HCT116 (cell line): ENCODE results near the gene DAPK3. TPM values are rescaled to one million over a fixed set of nuclear protein-coding genes. Genes with fewer than 3 reads are reported as not detected.

ENCODE experiments used
- ATAC-seq: fragments of 200-7000 bp; cut with Tn5 transposase; 2 replicates; pipeline ENCODE4 v1.9.1; 2020; ENCODE audit warnings: mild to moderate bottlenecking, moderate library complexity
- BruUV-seq: library from RNA; stranded (reverse); fragments of 400-500 nt; replicated peaks from 2 replicates; lab custom pipeline; 2021; lab: Mats Ljungman, UMichigan
- CTCF ChIA-PET: fragments of 300-600 bp; sonication (Branson Sonifier 250); formaldehyde crosslinking; loops from one replicate; lab custom pipeline; 2021; ENCODE audit warnings: antibody characterized with exemption; lab: Charles Lee
- POLR2A ChIA-PET: fragments of 300-600, 350-600 bp; sonication (Branson Sonifier 250); formaldehyde crosslinking; loops from one replicate; lab custom pipeline; 2021; ENCODE audit warnings: antibody characterized with exemption; lab: Charles Lee
- RAD21 ChIA-PET, 2 experiments: fragments of 300-600 bp; sonication (Branson Sonifier 250); formaldehyde crosslinking; loops; one replicate each; lab custom pipeline; 2023; ENCODE audit warnings: low total read pairs in 2 of 2; ENCODE audit not compliant: uncharacterized antibody in 2 of 2, unreplicated experiment in 2 of 2, low non-redundant PET in 1 of 2; lab: Charles Lee
- DNase-seq: peaks from one replicate; pipeline ENCODE4 v3.0.0-alpha.2; 2010; ENCODE audit warnings: low read depth, low spot score
- H2AFZ ChIP-seq: fragments of 200-600 bp; shearing (Covaris generic), sonication (generic); 2 replicates; pipeline ENCODE4 v1.6.1; 2017; ENCODE audit warnings: low read depth, mixed run types, mixed read lengths, antibody characterized with exemption, low read length; ENCODE audit not compliant: poor library complexity, severe bottlenecking
- H3K27ac ChIP-seq: 2 replicates; pipeline ENCODE4 v1.5.1; 2012; ENCODE audit warnings: low read depth, low read length
- H3K27me3 ChIP-seq: fragments of 200-600 bp; sonication (generic); 2 replicates; pipeline ENCODE4 v1.6.1; 2016; ENCODE audit warnings: mixed run types, low read length, mixed read lengths; ENCODE audit not compliant: insufficient read depth
- H3K36me3 ChIP-seq, 2 experiments: fragments of 200-500 bp in 1 of 2; fragments of 200-600 bp in 1 of 2; sonication (Bioruptor generic) in 1 of 2; sonication (generic) in 1 of 2; 2 replicates each; pipeline versions ENCODE4 v1.5.1 to v1.6.1; 2014 to 2016; ENCODE audit warnings: low read length in 2 of 2, inconsistent platforms in 1 of 2, mixed read lengths in 1 of 2, mixed run types in 1 of 2; ENCODE audit not compliant: insufficient read depth in 2 of 2, control insufficient read depth in 1 of 2
- H3K4me1 ChIP-seq, 2 experiments: fragments of 200-600 bp in 1 of 2; sonication (generic) in 1 of 2; 2 replicates each; pipeline versions ENCODE4 v1.5.1 to v1.6.1; 2012 to 2017; ENCODE audit warnings: low read length in 2 of 2, inconsistent platforms in 1 of 2, mild to moderate bottlenecking in 1 of 2, mixed read lengths in 1 of 2, mixed run types in 1 of 2, moderate library complexity in 1 of 2; ENCODE audit not compliant: insufficient read depth in 2 of 2, control insufficient read depth in 1 of 2
- H3K4me2 ChIP-seq: fragments of 200-600 bp; sonication (generic); 2 replicates; pipeline ENCODE4 v1.6.1; 2017; ENCODE audit warnings: mixed run types, low read length, mixed read lengths
- H3K4me3 ChIP-seq, 2 experiments: fragments of 200-600 bp in 1 of 2; sonication (generic) in 1 of 2; replicated peaks in 1 of 2; 2 replicates each; pipeline ENCODE4 v1.5.1; 2011 to 2016; ENCODE audit warnings: low read length in 2 of 2, control low read depth in 1 of 2, low read depth in 1 of 2, mild to moderate bottlenecking in 1 of 2, mixed read lengths in 1 of 2, mixed run types in 1 of 2
- H3K79me2 ChIP-seq: fragments of 200-600 bp; sonication (generic); 2 replicates; pipeline ENCODE4 v1.6.1; 2017; ENCODE audit warnings: mild to moderate bottlenecking, mixed run types, low read length, moderate library complexity, mixed read lengths; ENCODE audit not compliant: insufficient read depth
- H3K9ac ChIP-seq: fragments of 200-600 bp; sonication (generic); 2 replicates; pipeline ENCODE4 v1.6.1; 2016; ENCODE audit warnings: low read length, mixed read lengths
- H3K9me2 ChIP-seq: fragments of 200-600 bp; sonication (generic), shearing (Covaris generic); 2 replicates; pipeline ENCODE4 v1.6.1; 2017; ENCODE audit warnings: mixed run types, mild to moderate bottlenecking, moderate library complexity; ENCODE audit not compliant: insufficient read depth
- H3K9me3 ChIP-seq, 2 experiments: fragments of 200-500 bp in 1 of 2; fragments of 200-600 bp in 1 of 2; sonication (Bioruptor generic) in 1 of 2; sonication (generic) in 1 of 2; 2 replicates each; pipeline ENCODE4 v1.6.1; 2014 to 2017; ENCODE audit warnings: low read length in 2 of 2, mixed read lengths in 2 of 2, inconsistent platforms in 1 of 2, low read depth in 1 of 2, mild to moderate bottlenecking in 1 of 2, mixed run types in 1 of 2, moderate library complexity in 1 of 2; ENCODE audit not compliant: control insufficient read depth in 1 of 2, insufficient read depth in 1 of 2
- H4K20me1 ChIP-seq: fragments of 200-600 bp; sonication (generic), shearing (Covaris generic); 2 replicates; pipeline ENCODE4 v1.6.1; 2017; ENCODE audit warnings: mixed run types, mild to moderate bottlenecking, moderate library complexity; ENCODE audit not compliant: insufficient read depth
- CBX3 ChIP-seq: IDR thresholded peaks from 2 replicates; pipeline ENCODE4 v1.6.1; 2012; ENCODE audit warnings: low read depth
- SIN3A ChIP-seq: IDR thresholded peaks from 2 replicates; pipeline ENCODE4 v1.6.1; 2012; ENCODE audit warnings: low read depth
- SP1 ChIP-seq: IDR thresholded peaks from 2 replicates; pipeline ENCODE4 v1.6.1; 2012; ENCODE audit warnings: low read depth
- ZFX ChIP-seq: fragments of 450-650 bp; IDR thresholded peaks from 2 replicates; pipeline ENCODE4 v1.6.1; 2017
- intact Hi-C: fragments of 100-400 bp; cut with micrococcal nuclease; formaldehyde crosslinking; loops from 2 replicates; pipeline ENCODE4 v1.10.0; 2022
- total RNA-seq: library from RNA; stranded (reverse); gene quantifications from one replicate; pipeline ENCODE4 v1.2.1, GENCODE V29; 2021; ENCODE audit not compliant: unreplicated experiment

DAPK3 gene
- total RNA-seq, 1 experiment from 2014 or later = 54.8 TPM

GRCh38 chr19:3963458-3964255, 7.2 kb downstream of the DAPK3 start:
- no peak for ATAC-seq

GRCh38 chr19:3961007-3961406, 9.9 kb downstream of the DAPK3 start:
- no peak overlapping the region for H3K27ac ChIP-seq
- H2AFZ ChIP-seq = no peak overlapping the region
- ChIA-PET POLR2A (no interaction called here), CTCF (no interaction called here), RAD21 (no interaction called here)
- H3K9me3 ChIP-seq = no peaks in the 10 kb centered on the region
- no peak for DNase-seq
- H3K4me2 ChIP-seq = no peak overlapping the region
- intact Hi-C loops = no loop called here
- peaks cover 0 to 11% of the 10 kb centered on the region in 2 experiments; a peak in 1 of 4 replicates for H3K4me1 ChIP-seq
- no peak overlapping the region for H3K4me3 ChIP-seq
- no TSS peak for BruUV-seq
- no peak for TF ChIP-seq SIN3A
- no peak for TF ChIP-seq ZFX
- TF ChIP-seq SP1 = no peak
- TF ChIP-seq, all 23 proteins: peak for 0
- H3K79me2 ChIP-seq = peaks cover 5% of the 10 kb centered on the region; the same call in 1 of the 2 replicates
- H3K9ac ChIP-seq = no peak overlapping the region
- ATAC-seq = no peak
- H4K20me1 ChIP-seq = no peaks in the 10 kb centered on the region
- H3K9me2 ChIP-seq = no peaks in the 10 kb centered on the region
- H3K36me3 ChIP-seq = peaks cover 6 to 23% of the 10 kb centered on the region in 2 experiments; a peak in 3 of 4 replicates
- no peaks in the 10 kb centered on the region for H3K27me3 ChIP-seq

More at GRCh38 chr19:3963458-3964255, 7.2 kb downstream of the DAPK3 start:
- RAD21 ChIA-PET = no interaction called here
- no peaks in the 10 kb centered on the region for H3K9me2 ChIP-seq
- BruUV-seq = no TSS peak
- no peak overlapping the region for H2AFZ ChIP-seq
- no peak overlapping the region for H3K4me3 ChIP-seq
- intact Hi-C loops = no loop called here
- CTCF ChIA-PET = no interaction called here
- no peak overlapping the region for H3K9ac ChIP-seq
- H3K27ac ChIP-seq = no peak overlapping the region
- H3K4me1 ChIP-seq = peaks cover 5 to 12% of the 10 kb centered on the region in 2 experiments
- peaks cover 12 to 42% of the 10 kb centered on the region in 2 experiments; a peak in 3 of 4 replicates for H3K36me3 ChIP-seq
- no peak for TF ChIP-seq CBX3
- POLR2A ChIA-PET = no interaction called here
- no peaks in the 10 kb centered on the region for H3K27me3 ChIP-seq
- peaks cover 31% of the 10 kb centered on the region for H3K79me2 ChIP-seq
- H3K9me3 ChIP-seq = no peaks in the 10 kb centered on the region
- H3K4me2 ChIP-seq = no peak overlapping the region
- H4K20me1 ChIP-seq = no peaks in the 10 kb centered on the region
- no peak for DNase-seq
